Stimulated activated CD8-positive, alpha-beta memory T cell treated with anti-CD3 and anti-CD28 coated beads, Interleukin-12 subunit alpha, Interleukin-12 subunit beta, amount 100 ng/mL, for 4 hours (primary cell): ENCODE data around the gene SSX3.
"Not testable (repeated sequence)": the region's sequence is repeated elsewhere in the genome, so short reads cannot be mapped to it uniquely, and the experiment has no call there.

Experiments used
- DNase-seq: peaks from one replicate; pipeline ENCODE4 v3.0.0-alpha.2; 2020; ENCODE audit warnings: low read depth

SSX3 gene

GRCh38 chrX:48356315-48357094, at the start of gene SSX3:
Gene SSX3, minus strand, starts transcription at chrX:48356703. Its CDS starts 1,454 bp downstream, at chrX:48355249.
- DNase-seq, result not testable (repeated sequence)

GRCh38 chrX:48397825-48398224, 41.3 kb upstream of the SSX3 start:
- not testable (repeated sequence) for DNase-seq

- DNase-seq, result not testable (repeated sequence)
Observed at GRCh38 chrX:48396931-48397330, 40.4 kb upstream of the SSX3 start.

- DNase-seq, result not testable (repeated sequence)
Observed at GRCh38 chrX:48383239-48383638, 26.7 kb upstream of the SSX3 start, which contains the start of gene SSX4. Gene SSX4, plus strand, starts transcription at chrX:48383539. Its CDS starts 515 bp downstream, at chrX:48384054.

GRCh38 chrX:48370408-48370807, 13.9 kb upstream of the SSX3 start:
- DNase-seq, result not testable (repeated sequence)

GRCh38 chrX:48367717-48368408, 11.4 kb upstream of the SSX3 start:
- not testable (repeated sequence) for DNase-seq

- DNase-seq, result not testable (repeated sequence)
Observed at GRCh38 chrX:48359281-48359680, 2.8 kb upstream of the SSX3 start.

GRCh38 chrX:48357681-48358080, 1.2 kb upstream of the SSX3 start:
- no peak for DNase-seq

GRCh38 chrX:48346059-48346458, 10.4 kb downstream of the SSX3 start:
- DNase-seq, result not testable (repeated sequence)

- not testable (repeated sequence) for DNase-seq
Observed at GRCh38 chrX:48313996-48314395, 42.5 kb downstream of the SSX3 start.

GRCh38 chrX:48306175-48306574, 50.3 kb downstream of the SSX3 start:
- no peak for DNase-seq
